Gastroesophageal sphincter (tissue), 4 donors: ENCODE measurements around the gene RXRG. TPM values are rescaled to one million over a fixed set of nuclear protein-coding genes. Genes with fewer than 3 reads are reported as not detected.

Source experiments
- ATAC-seq: fragments of 150-250 bp; one replicate; pipeline ENCODE4 v1.9.1; 2016; ENCODE audit warnings: mild to moderate bottlenecking, moderate library complexity
- H3K27ac ChIP-seq, 4 donors: fragments of 200-600 bp; sonication (generic) in 3 of 4; 1 replicate in 3 of 4; 2 replicates in 1 of 4; pipeline ENCODE4 v1.5.1; 2016 to 2019
- H3K27me3 ChIP-seq: fragments of 200-600 bp; sonication (generic); one replicate; pipeline ENCODE4 v1.5.1; 2019
- H3K36me3 ChIP-seq, 2 donors: fragments of 200-600 bp; sonication (generic); one replicate each; pipeline ENCODE4 v1.5.1; 2019; ENCODE audit warnings: control low read depth in 1 of 2
- H3K4me1 ChIP-seq, 3 donors: fragments of 200-600 bp; sonication (generic); 1 replicate in 2 of 3; 2 replicates in 1 of 3; pipeline ENCODE4 v1.5.1; 2016 to 2019; ENCODE audit warnings: control low read depth in 2 of 3
- H3K4me3 ChIP-seq, 2 donors: fragments of 200-600 bp; sonication (generic); one replicate each; pipeline ENCODE4 v1.5.1; 2019; ENCODE audit warnings: mild to moderate bottlenecking in 1 of 2, moderate library complexity in 1 of 2
- H3K9me3 ChIP-seq, 3 donors: fragments of 200-600 bp; sonication (generic); one replicate each; pipeline ENCODE4 v1.5.1; 2017 to 2019; ENCODE audit warnings: control low read depth in 2 of 3
- CTCF ChIP-seq, 4 experiments: fragments of 200-600 bp in 2 of 4; fragments of 450-650 bp in 2 of 4; sonication (generic) in 1 of 4; IDR thresholded peaks; one replicate each; pipeline ENCODE4 v1.5.1; 2017 to 2019; ENCODE audit warnings: antibody characterized with exemption in 4 of 4, mild to moderate bottlenecking in 2 of 4, moderate library complexity in 2 of 4
- EP300 ChIP-seq: sonication (generic); formaldehyde crosslinking; IDR thresholded peaks from one replicate; pipeline ENCODE4 v1.6.1; 2017; ENCODE audit warnings: antibody characterized with exemption, mild to moderate bottlenecking
- POLR2A ChIP-seq, 2 donors: fragments of 450-650 bp; IDR thresholded peaks; one replicate each; pipeline ENCODE4 v1.6.1; 2017; ENCODE audit warnings: antibody characterized with exemption in 2 of 2, mild to moderate bottlenecking in 2 of 2, moderate library complexity in 1 of 2
- POLR2AphosphoS5 ChIP-seq: sonication (generic); formaldehyde crosslinking; IDR thresholded peaks from one replicate; pipeline ENCODE4 v1.6.1; 2017; ENCODE audit warnings: antibody characterized with exemption
- WGBS, 2 donors: methylation state at CpG; one replicate each; pipeline ENCODE4 v1.1.5; 2018; ENCODE audit warnings: low coverage in 1 of 2; 5-methylcytosine and 5-hydroxymethylcytosine counted together
- total RNA-seq, 4 donors: library from RNA; depleted of rRNA; stranded (reverse); fragments of >200 nt; gene quantifications; one replicate each; pipeline ENCODE4 v1.1.0, GENCODE V29; 2016

RXRG gene
- total RNA-seq, 4 donors from 2014 or later, result 2.4 to 6.4 (median 2.7) TPM

- no peak for ATAC-seq
Observed at GRCh38 chr1:165369255-165369848, 75.6 kb downstream of the RXRG start.

GRCh38 chr1:165367375-165367993, 77.4 kb downstream of the RXRG start:
- Histone ChIP-seq H3K36me3 (no peaks in the 10 kb centered on the region), H3K4me1 (peaks cover 0 to 18% (median 9%) of the 10 kb centered on the region in 3 donors), H3K27me3 (peaks cover 45% of the 10 kb centered on the region), H3K9me3 (no peaks in the 10 kb centered on the region), H3K27ac (no peak overlapping the region), H3K4me3 (no peak overlapping the region)
- WGBS, 2 donors, result 40 to 63% methylated on average over 5 to 7 of the region's 7 CpGs
- TF ChIP-seq CTCF (IDR thresholded peaks at IDR 0.05), result peak; percentile 77 to 97 (median 92)
- no peak for TF ChIP-seq EP300
- no peak for ATAC-seq

More at GRCh38 chr1:165369255-165369848, 75.6 kb downstream of the RXRG start:
- H3K27me3 ChIP-seq, result peaks cover 45% of the 10 kb centered on the region
- H3K4me1 ChIP-seq, result peaks cover 0 to 18% (median 8%) of the 10 kb centered on the region in 3 donors
- H3K36me3 ChIP-seq, result no peaks in the 10 kb centered on the region
- no peak overlapping the region for H3K4me3 ChIP-seq
- 17 to 18% methylated on average over 6 to 9 of the region's 9 CpGs for WGBS, 2 donors
- no peak overlapping the region for H3K27ac ChIP-seq
- H3K9me3 ChIP-seq, result no peaks in the 10 kb centered on the region
- TF ChIP-seq CTCF (IDR thresholded peaks at IDR 0.05) (peak; percentile 54 to 95 (median 81)), EP300 (no peak)

GRCh38 chr1:165365341-165365740, 79.6 kb downstream of the RXRG start:
- 14 to 25% methylated on average over 1 to 2 of the region's 2 CpGs for WGBS, 2 donors
- no peak for ATAC-seq
- Histone ChIP-seq H3K27me3 (peaks cover 45% of the 10 kb centered on the region), H3K9me3 (no peaks in the 10 kb centered on the region), H3K27ac (no peak overlapping the region), H3K36me3 (no peaks in the 10 kb centered on the region), H3K4me1 (peaks cover 0 to 18% (median 9%) of the 10 kb centered on the region in 3 donors), H3K4me3 (no peak overlapping the region)
- no peak for TF ChIP-seq EP300

GRCh38 chr1:165364568-165365133, 80.3 kb downstream of the RXRG start:
- peak overlapping the region in 1 of 4 donors; percentile 29 for H3K27ac ChIP-seq
- no peaks in the 10 kb centered on the region for H3K36me3 ChIP-seq
- peaks cover 0 to 17% (median 9%) of the 10 kb centered on the region in 3 donors for H3K4me1 ChIP-seq
- peaks cover 44% of the 10 kb centered on the region for H3K27me3 ChIP-seq
- WGBS, 2 donors, result 20 to 50% methylated on average over 2 of the region's 6 CpGs
- TF ChIP-seq CTCF (IDR thresholded peaks at IDR 0.05), result no peak
- no peak for TF ChIP-seq POLR2A (IDR thresholded peaks at IDR 0.05)
- no peaks in the 10 kb centered on the region for H3K9me3 ChIP-seq
- peak; percentile 84 for ATAC-seq
- no peak overlapping the region for H3K4me3 ChIP-seq

GRCh38 chr1:165356876-165357275, 88.0 kb downstream of the RXRG start:
- Histone ChIP-seq H3K27ac (peak overlapping the region in 1 of 4 donors; percentile 35), H3K9me3 (no peaks in the 10 kb centered on the region), H3K36me3 (no peaks in the 10 kb centered on the region), H3K4me3 (peak overlapping the region in 1 of 2 donors; percentile 51), H3K27me3 (peaks cover 78% of the 10 kb centered on the region), H3K4me1 (peaks cover 0 to 49% (median 29%) of the 10 kb centered on the region in 3 donors)
- 33% methylated on average over 2 of the region's 25 CpGs; no CpG with 5 or more reads in 1 of the 2 donors for WGBS, 2 donors
- no peak for ATAC-seq
- TF ChIP-seq EP300, result no peak
- no peak for TF ChIP-seq POLR2A (IDR thresholded peaks at IDR 0.05)
- no peak for TF ChIP-seq CTCF (IDR thresholded peaks at IDR 0.05)
- no peak for TF ChIP-seq POLR2AphosphoS5
